Measurements from ENCODE around the gene ACAA1. TPM values are rescaled to one million over a fixed set of nuclear protein-coding genes. Genes with fewer than 3 reads are reported as not detected.

ACAA1 gene
- polyA plus RNA-seq, 3 donors, result 55.3 to 84.9 (median 67.1) TPM

DNA sequence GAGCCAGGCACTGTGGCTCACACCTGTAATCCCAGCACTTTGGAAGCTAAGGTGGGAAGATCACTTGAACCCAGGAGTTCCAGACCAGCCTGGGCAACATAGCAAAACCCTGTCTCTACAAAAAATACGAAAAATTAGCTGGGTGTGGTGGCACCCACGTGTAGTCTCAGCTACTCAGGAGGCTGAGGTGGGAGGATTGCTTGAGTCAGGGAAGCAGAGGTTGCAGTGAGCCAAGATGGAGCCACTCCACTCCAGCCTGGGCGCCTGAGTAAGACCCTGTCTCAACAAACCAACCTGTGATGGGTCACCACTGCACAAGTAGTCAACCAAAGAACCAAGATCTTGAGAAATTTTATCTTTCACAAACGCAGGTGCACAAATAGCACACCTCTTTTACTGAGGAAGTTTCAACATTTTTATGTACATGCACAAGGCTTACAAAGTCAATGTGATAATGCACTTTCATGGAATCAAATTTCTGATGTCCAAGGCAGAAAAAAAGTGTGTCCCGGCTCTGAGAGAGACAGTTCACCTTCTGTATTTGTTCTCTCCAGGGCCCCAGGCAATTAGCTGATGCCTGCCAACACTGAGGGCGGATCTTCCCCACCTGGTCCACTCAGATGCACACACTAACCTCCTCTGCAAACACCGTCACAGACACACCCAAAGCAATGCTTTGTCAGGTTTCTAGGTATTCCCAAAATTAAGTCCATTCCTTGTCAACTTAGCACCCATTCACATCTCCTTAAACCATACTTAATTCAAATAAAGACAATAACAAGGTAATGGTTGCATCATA lies 12.4 kb downstream of the ACAA1 start:
- 69 to 85% (median 79%) methylated on average over 7 of the region's 7 CpGs for WGBS, 3 donors

GRCh38 chr3:38122712-38123290 lies 14.1 kb downstream of the ACAA1 start:
- H3K27ac ChIP-seq (ENCODE audit: low read depth, low read length), result no peak overlapping the region
- WGBS, 3 donors, result 84 to 91% (median 89%) methylated on average over 9 of the region's 9 CpGs

More for the DNA sequence above, 12.4 kb downstream of the ACAA1 start:
- H3K27ac ChIP-seq (ENCODE audit: low read depth, low read length), result no peak overlapping the region

DNA sequence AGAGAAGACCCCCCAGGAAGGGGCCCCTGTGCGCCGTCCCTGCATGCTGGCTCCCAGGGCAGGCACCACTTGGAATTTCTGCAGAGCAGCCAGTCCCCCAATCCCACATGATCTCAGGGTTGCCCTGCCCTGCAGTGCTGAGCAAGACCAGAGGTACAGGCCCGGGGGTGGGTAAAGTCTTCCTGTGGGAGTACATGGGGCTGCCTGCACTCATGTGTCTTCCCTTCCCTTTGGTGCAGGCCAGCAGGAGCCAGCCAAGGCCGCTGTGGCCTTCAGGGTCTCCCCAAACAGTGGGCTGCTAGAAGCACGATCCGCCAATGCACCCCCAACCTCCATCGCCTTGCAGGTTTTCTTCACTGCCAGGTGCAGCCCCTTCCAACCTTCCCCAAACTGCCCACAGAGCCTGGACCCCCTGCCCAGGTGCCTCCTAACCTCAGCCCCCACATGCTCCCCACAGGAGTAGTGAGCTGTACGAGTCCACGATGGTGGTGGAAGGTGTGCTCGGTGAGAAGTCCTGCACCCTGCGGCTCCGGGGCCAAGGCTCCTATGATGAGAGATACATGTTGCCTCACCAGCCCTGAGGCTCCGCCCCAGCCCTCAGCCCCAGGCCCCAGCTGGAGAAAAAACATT lies 15.0 kb downstream of the ACAA1 start:
- WGBS, 3 donors, result 91 to 93% (median 93%) methylated on average over 13 of the region's 13 CpGs

GRCh38 chr3:38121451-38121831 lies 15.5 kb downstream of the ACAA1 start:
- WGBS, 3 donors, result 86 to 94% (median 89%) methylated on average over 9 of the region's 9 CpGs
- H3K27ac ChIP-seq (ENCODE audit: low read depth, low read length), result no peak overlapping the region

More for the DNA sequence above, 15.0 kb downstream of the ACAA1 start:
- H3K27ac ChIP-seq (ENCODE audit: low read depth, low read length), result no peak overlapping the region

- no peak overlapping the region for H3K27ac ChIP-seq (ENCODE audit: low read depth, low read length)
- WGBS, 3 donors, result 89 to 91% (median 90%) methylated on average over 11 of the region's 11 CpGs
These were observed 16.1 kb downstream of the ACAA1 start for GRCh38 chr3:38120693-38121450.

GRCh38 chr3:38119821-38120692 lies 16.9 kb downstream of the ACAA1 start:
- WGBS, 3 donors, result 81 to 90% (median 89%) methylated on average over 7 of the region's 7 CpGs
- no peak overlapping the region for H3K27ac ChIP-seq (ENCODE audit: low read depth, low read length)

- WGBS, 3 donors, result 90 to 100% (median 96%) methylated on average over 1 of the region's 1 CpG
- no peak overlapping the region for H3K27ac ChIP-seq (ENCODE audit: low read depth, low read length)
These were observed 17.7 kb downstream of the ACAA1 start for GRCh38 chr3:38119248-38119544.

DNA sequence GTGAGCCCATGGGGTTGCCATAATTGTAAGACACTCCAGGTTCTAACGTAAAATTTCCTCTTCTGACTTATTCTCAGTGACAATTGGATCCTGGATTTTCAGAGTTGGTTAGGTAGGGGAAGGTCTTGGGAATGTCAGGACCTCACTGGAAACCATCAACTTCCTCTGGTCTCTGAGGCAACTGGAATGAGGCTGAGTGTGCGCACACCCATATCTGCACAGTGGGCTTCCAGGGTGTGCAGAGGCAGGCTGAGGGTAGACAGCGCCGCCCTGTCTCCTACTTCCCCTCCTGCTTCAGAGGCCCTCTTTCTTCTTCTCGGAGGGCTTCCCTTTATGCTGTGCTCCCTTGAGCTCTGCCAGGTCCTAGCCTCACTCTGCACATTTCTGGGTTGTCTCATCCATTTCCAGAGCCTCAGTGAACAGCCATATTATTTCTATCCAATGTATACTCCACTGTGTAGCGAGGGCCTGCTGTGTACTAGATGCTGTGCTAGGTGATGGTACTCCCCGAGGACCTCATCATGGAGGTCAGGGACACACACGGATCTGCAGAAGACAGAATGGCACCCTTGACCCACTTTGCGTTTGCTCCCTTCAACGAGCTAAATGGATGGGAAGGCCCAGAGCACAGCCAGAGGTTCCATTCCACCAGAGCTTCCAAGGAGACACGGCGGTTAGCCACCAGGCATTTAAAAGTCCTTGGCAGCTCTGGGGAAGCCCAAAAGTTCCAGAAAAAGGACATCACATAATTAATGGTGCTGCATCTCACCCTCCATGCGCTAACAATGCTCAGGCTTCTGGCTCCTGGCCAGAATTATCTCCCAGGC lies 18.3 kb downstream of the ACAA1 start:
- 79 to 83% (median 81%) methylated on average over 13 of the region's 13 CpGs for WGBS, 3 donors
- no peak overlapping the region for H3K27ac ChIP-seq (ENCODE audit: low read depth, low read length)

DNA sequence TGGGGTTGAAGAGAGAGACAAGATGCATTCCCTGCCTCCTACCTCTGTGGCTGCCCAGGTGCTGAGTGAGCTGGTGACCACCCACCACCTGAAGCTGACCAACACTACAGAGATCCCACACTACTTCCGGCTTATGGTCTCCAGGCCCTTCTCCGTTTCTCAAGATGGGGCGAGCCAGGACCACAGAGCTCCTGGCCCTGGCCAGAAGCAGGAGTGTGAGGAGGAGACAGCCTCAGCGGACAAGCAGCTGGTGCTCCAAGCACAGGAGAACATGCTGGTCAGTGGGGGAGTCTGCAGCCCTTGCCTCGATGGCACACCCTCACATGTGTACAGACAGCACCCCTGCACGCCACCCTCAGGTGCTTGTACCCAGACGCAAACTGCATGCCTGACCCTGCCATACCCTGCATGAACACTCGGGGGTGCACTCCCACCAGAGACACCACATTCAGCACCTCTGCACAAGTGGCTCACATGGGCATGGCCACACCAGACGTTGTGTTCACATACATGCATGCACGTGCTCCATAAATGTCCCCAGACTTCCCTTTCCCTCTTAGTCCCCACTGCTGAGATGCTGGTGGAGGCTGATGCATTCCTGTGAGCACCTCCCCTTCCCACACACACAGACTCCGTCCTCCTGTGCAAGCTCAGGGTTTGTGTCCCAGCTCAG lies 19.0 kb downstream of the ACAA1 start:
- WGBS, 3 donors, result 55 to 56% (median 56%) methylated on average over 11 of the region's 11 CpGs

DNA sequence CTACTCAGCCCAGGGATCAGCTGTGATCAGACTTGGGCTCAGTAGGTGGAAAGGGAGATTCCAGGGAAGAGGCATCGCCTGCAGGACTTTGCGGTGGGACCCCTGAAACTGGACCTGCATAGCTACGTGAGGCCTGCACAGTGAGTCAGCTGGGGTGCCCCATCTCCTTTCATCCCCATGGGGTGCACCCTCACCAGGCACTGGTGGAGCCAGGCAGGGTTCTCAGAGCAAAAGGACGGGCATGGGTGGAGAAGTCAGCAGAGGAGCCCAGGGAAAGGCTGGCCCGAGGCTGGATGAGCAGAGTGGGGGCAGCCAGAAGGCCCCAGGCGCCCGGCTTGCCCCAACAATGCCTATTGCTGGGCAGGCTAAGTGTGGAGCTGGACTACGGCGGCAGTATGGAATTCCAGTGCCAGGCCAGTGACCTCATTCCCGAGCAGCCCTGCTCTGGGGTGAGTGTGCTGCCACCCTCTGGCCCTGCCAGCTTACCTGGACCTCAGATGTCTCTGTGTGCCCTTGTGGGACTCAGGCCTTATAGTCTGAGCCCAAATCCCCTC lies 19.7 kb downstream of the ACAA1 start:
- no peak overlapping the region for H3K27ac ChIP-seq (ENCODE audit: low read depth, low read length)
- 65 to 85% (median 82%) methylated on average over 10 of the region's 10 CpGs for whole genome bisulfite sequencing, 3 donors

More for the DNA sequence above, 19.0 kb downstream of the ACAA1 start:
- no peak overlapping the region for H3K27ac ChIP-seq (ENCODE audit: low read depth, low read length)

DNA sequence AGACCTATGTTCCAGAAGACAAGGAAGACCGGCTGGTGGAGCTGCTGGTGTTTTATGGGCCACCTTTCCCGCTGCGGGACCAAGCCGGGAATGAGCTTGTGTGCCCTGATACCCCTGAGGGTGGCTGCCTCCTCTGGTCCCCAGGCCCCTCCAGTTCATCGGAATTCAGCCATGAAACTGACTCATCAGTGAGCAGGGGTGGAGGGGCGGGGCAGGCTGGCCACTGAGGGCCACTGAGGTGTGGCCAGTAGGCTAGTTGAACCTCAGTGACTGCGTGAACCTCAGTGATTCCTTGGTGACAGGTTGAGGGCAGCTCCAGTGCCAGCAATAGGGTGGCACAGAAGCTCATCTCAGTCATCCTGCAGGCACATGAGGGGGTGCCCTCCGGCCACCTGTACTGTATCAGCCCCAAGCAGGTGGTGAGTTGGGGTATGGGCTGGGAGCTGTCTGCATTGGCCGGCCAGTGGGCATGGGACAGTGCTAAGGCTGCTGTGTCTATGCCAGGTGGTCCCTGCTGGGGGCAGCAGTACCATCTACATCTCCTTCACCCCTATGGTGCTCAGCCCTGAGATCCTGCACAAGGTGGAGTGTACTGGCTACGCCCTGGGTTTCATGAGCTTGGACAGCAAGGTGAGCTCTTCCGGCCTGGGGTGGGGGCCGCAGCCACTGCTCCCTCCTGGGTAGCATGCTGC lies 20.3 kb downstream of the ACAA1 start:
- H3K27ac ChIP-seq (ENCODE audit: low read depth, low read length), result no peak overlapping the region
- 80 to 90% (median 84%) methylated on average over 12 of the region's 12 CpGs for WGBS, 3 donors

GRCh38 chr3:38115645-38116427 lies 21.1 kb downstream of the ACAA1 start:
- 61 to 64% (median 63%) methylated on average over 9 of the region's 9 CpGs for WGBS, 3 donors
- no peak overlapping the region for H3K27ac ChIP-seq (ENCODE audit: low read depth, low read length)

GRCh38 chr3:38114875-38115644 lies 21.9 kb downstream of the ACAA1 start:
- no peak overlapping the region for H3K27ac ChIP-seq (ENCODE audit: low read depth, low read length)
- WGBS, 3 donors, result 75 to 83% (median 83%) methylated on average over 13 of the region's 13 CpGs

DNA sequence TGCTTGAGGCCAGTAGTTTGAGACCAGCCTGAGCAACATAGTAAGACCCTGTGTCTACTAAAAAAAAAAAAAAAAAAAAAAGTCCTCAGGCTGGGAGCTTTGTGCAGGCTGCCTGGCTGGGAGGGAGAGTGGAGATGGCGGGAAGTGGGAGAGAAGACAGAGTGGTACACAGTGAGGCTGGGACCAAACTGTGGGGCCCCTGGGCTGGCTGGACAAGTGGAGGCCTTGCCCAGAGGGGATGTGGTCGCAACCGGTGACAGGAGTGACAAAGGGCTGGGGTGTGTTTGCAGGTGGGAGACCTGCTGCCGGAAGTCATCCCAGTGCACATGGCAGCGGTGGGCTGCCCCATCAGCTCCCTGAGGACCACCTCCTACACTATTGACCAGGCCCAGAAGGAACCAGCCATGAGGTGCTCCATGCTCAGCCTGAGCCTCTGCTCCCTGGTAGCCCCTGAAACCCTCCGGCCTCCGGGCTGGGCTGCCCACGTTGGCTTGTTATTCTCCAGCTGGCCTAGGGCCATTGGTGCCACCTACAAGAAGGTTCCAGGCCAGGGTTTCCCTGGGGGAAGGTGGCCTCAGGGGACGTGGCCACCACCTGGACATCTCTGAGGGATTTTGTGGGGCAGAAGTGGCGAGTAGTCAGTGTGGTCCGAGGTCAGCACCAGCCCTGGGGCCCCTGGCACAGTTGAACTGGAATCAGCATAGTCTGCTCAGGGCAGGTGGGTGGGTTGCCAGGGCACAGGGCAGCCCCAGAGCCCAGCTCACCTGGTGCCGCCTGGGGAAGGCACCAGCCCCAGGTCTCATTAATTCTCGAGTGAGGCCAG lies 22.7 kb downstream of the ACAA1 start:
- WGBS, 3 donors, result 86 to 91% (median 90%) methylated on average over 13 of the region's 13 CpGs
- H3K27ac ChIP-seq (ENCODE audit: low read depth, low read length), result no peak overlapping the region

Measured in adipose tissue (tissue), 3 donors.